ENCODE measurements around the gene PDCD1LG2. TPM values are rescaled to one million over a fixed set of nuclear protein-coding genes. Genes with fewer than 3 reads are reported as not detected.

PDCD1LG2 gene
- total RNA-seq, 1 experiment from 2014 or later = not detected

- intact Hi-C loops (cut with micrococcal nuclease; ENCODE audit: unreplicated experiment) = no loop called here
- no peak for TF ChIP-seq CTCF (IDR thresholded peaks at IDR 0.05; ENCODE audit: unreplicated experiment)
- Mint-ChIP-seq H3K4me3 (ENCODE audit: low read depth, unreplicated experiment) (no peak overlapping the region), H3K4me1 (ENCODE audit: low read depth, unreplicated experiment) (peaks cover 14% of the 10 kb centered on the region), H3K27me3 (ENCODE audit: unreplicated experiment) (no peaks in the 10 kb centered on the region), H3K9me3 (ENCODE audit: low read depth, unreplicated experiment) (no peaks in the 10 kb centered on the region), H3K27ac (ENCODE audit: unreplicated experiment) (no peak overlapping the region), H3K36me3 (ENCODE audit: insufficient read depth, unreplicated experiment) (no peaks in the 10 kb centered on the region)
- no TSS peak for BruUV-seq (replicated peaks)
- no peak for DNase-seq
- CTCF ChIA-PET = no interaction called here
Measured at GRCh38 chr9:5512658-5513452, 2.5 kb downstream of the PDCD1LG2 start.

GRCh38 chr9:5513966-5514616 lies 3.8 kb downstream of the PDCD1LG2 start:
- H3K36me3 Mint-ChIP-seq (ENCODE audit: insufficient read depth, unreplicated experiment) = no peaks in the 10 kb centered on the region

GRCh38 chr9:5514617-5515260 lies 4.4 kb downstream of the PDCD1LG2 start:
- H3K27me3 Mint-ChIP-seq (ENCODE audit: unreplicated experiment) = no peaks in the 10 kb centered on the region
- CTCF ChIA-PET = interaction anchor here (0.7 kb wide), 1 partner anchor 1113 kb away, joined by 4 read pairs; no protein-coding TSS in a partner anchor
- H3K27ac Mint-ChIP-seq (ENCODE audit: unreplicated experiment) = no peak overlapping the region
- no peaks in the 10 kb centered on the region for H3K36me3 Mint-ChIP-seq (ENCODE audit: insufficient read depth, unreplicated experiment)
- intact Hi-C loops (cut with micrococcal nuclease; ENCODE audit: unreplicated experiment) = no loop called here
- TF ChIP-seq CTCF (IDR thresholded peaks at IDR 0.05; ENCODE audit: unreplicated experiment) = no peak
- DNase-seq = no peak
- peaks cover 7% of the 10 kb centered on the region for H3K4me1 Mint-ChIP-seq (ENCODE audit: low read depth, unreplicated experiment)
- H3K9me3 Mint-ChIP-seq (ENCODE audit: low read depth, unreplicated experiment) = no peaks in the 10 kb centered on the region
- no peak overlapping the region for H3K4me3 Mint-ChIP-seq (ENCODE audit: low read depth, unreplicated experiment)
- no TSS peak for BruUV-seq (replicated peaks)

More at GRCh38 chr9:5513966-5514616, 3.8 kb downstream of the PDCD1LG2 start:
- BruUV-seq (replicated peaks) = no TSS peak
- no peak overlapping the region for H3K27ac Mint-ChIP-seq (ENCODE audit: unreplicated experiment)
- CTCF ChIA-PET = interaction anchor here (0.7 kb wide), 1 partner anchor 1113 kb away, joined by 4 read pairs; no protein-coding TSS in a partner anchor
- no peak overlapping the region for H3K4me3 Mint-ChIP-seq (ENCODE audit: low read depth, unreplicated experiment)
- DNase-seq = no peak
- peaks cover 14% of the 10 kb centered on the region for H3K4me1 Mint-ChIP-seq (ENCODE audit: low read depth, unreplicated experiment)
- intact Hi-C loops (cut with micrococcal nuclease; ENCODE audit: unreplicated experiment) = no loop called here
- no peak for TF ChIP-seq CTCF (IDR thresholded peaks at IDR 0.05; ENCODE audit: unreplicated experiment)
- H3K27me3 Mint-ChIP-seq (ENCODE audit: unreplicated experiment) = no peaks in the 10 kb centered on the region
- no peaks in the 10 kb centered on the region for H3K9me3 Mint-ChIP-seq (ENCODE audit: low read depth, unreplicated experiment)

GRCh38 chr9:5515261-5515650 lies 4.9 kb downstream of the PDCD1LG2 start:
- Mint-ChIP-seq H3K36me3 (ENCODE audit: insufficient read depth, unreplicated experiment) (no peaks in the 10 kb centered on the region), H3K4me1 (ENCODE audit: low read depth, unreplicated experiment) (peaks cover 2% of the 10 kb centered on the region), H3K9me3 (ENCODE audit: low read depth, unreplicated experiment) (no peaks in the 10 kb centered on the region), H3K27ac (ENCODE audit: unreplicated experiment) (no peak overlapping the region), H3K27me3 (ENCODE audit: unreplicated experiment) (no peaks in the 10 kb centered on the region), H3K4me3 (ENCODE audit: low read depth, unreplicated experiment) (no peak overlapping the region)
- TF ChIP-seq CTCF (IDR thresholded peaks at IDR 0.05; ENCODE audit: unreplicated experiment) = no peak
- DNase-seq = no peak
- intact Hi-C loops (cut with micrococcal nuclease; ENCODE audit: unreplicated experiment) = no loop called here
- BruUV-seq (replicated peaks) = no TSS peak
- CTCF ChIA-PET = no interaction called here
